ENCODE data around the gene HLA-B. TPM values are rescaled to one million over a fixed set of nuclear protein-coding genes. Genes with fewer than 3 reads are reported as not detected.

Gene HLA-B
- total RNA-seq, 1 experiment from 2014 or later = 55.4 TPM

- H3K9me2 ChIP-seq (replicated peaks; ENCODE audit: low read length) = no peaks in the 10 kb centered on the region
- no peak overlapping the region for H3K9ac ChIP-seq (ENCODE audit: low read length)
- intact Hi-C loops (cut with micrococcal nuclease) = no loop called here
- H3F3A ChIP-seq (ENCODE audit: low read length, unreplicated experiment) = no peaks in the 10 kb centered on the region
- ATAC-seq = no peak
- CTCF ChIA-PET = no interaction called here
- POLR2A ChIA-PET (ENCODE audit: unreplicated experiment) = no interaction called here
- peaks cover 10% of the 10 kb centered on the region for H3K4me1 ChIP-seq (ENCODE audit: insufficient read depth, low read length)
- no peaks in the 10 kb centered on the region for H3K79me2 ChIP-seq (ENCODE audit: low read length)
- no peaks in the 10 kb centered on the region for H3K9me3 ChIP-seq (ENCODE audit: low read length)
- no peak for DNase-seq
- H3K4me3 ChIP-seq (ENCODE audit: low read length) = no peak overlapping the region
- no peaks in the 10 kb centered on the region for H4K20me1 ChIP-seq (ENCODE audit: low read length)
- no peak overlapping the region for H3K4me2 ChIP-seq (ENCODE audit: low read length)
- H3K27me3 ChIP-seq (ENCODE audit: low read length) = peaks cover 6% of the 10 kb centered on the region; the same call in 1 of the 2 replicates
- no peaks in the 10 kb centered on the region for H3K36me3 ChIP-seq (ENCODE audit: low read depth, low read length)
- no peak overlapping the region for H3K27ac ChIP-seq (ENCODE audit: low read length)
- BruUV-seq (replicated peaks) = no TSS peak
- H2AFZ ChIP-seq (ENCODE audit: low read length) = no peak overlapping the region
- no peak for TF ChIP-seq EZH2 (IDR thresholded peaks at IDR 0.05; ENCODE audit: low read length, unreplicated experiment)
- no peak for TF ChIP-seq EZH2phosphoT487 (IDR thresholded peaks at IDR 0.05; ENCODE audit: borderline replicate concordance, low read length)
- no peak for TF ChIP-seq CTCF (conservative IDR thresholded peaks at IDR 0.05; ENCODE audit: low read depth, low read length)
Observed at GRCh38 chr6:31378062-31378720, 21.2 kb upstream of the HLA-B start.

GRCh38 chr6:31377029-31377428 is 20.1 kb upstream of the HLA-B start:
- Histone ChIP-seq H3K4me3 (ENCODE audit: low read length) (no peak overlapping the region), H4K20me1 (ENCODE audit: low read length) (no peaks in the 10 kb centered on the region), H3K9me2 (replicated peaks; ENCODE audit: low read length) (no peaks in the 10 kb centered on the region), H3K27me3 (ENCODE audit: low read length) (peaks cover 6% of the 10 kb centered on the region; the same call in 1 of the 2 replicates), H3K9me3 (ENCODE audit: low read length) (peaks cover 8% of the 10 kb centered on the region; the same call in 1 of the 2 replicates), H3K4me2 (ENCODE audit: low read length) (no peak overlapping the region), H3K9ac (ENCODE audit: low read length) (no peak overlapping the region), H3K4me1 (ENCODE audit: insufficient read depth, low read length) (peaks cover 10% of the 10 kb centered on the region), H3K79me2 (ENCODE audit: low read length) (no peaks in the 10 kb centered on the region), H2AFZ (ENCODE audit: low read length) (no peak overlapping the region), H3K27ac (ENCODE audit: low read length) (no peak overlapping the region), H3F3A (ENCODE audit: low read length, unreplicated experiment) (no peaks in the 10 kb centered on the region), H3K36me3 (ENCODE audit: low read depth, low read length) (peaks cover under 1% of the 10 kb centered on the region; the same call in 1 of the 2 replicates)
- DNase-seq (no peak), ATAC-seq (no peak)
- intact Hi-C loops (cut with micrococcal nuclease) = no loop called here
- CTCF ChIA-PET = no interaction called here
- POLR2A ChIA-PET (ENCODE audit: unreplicated experiment) = no interaction called here
- BruUV-seq (replicated peaks) = no TSS peak
- TF ChIP-seq EZH2 (IDR thresholded peaks at IDR 0.05; ENCODE audit: low read length, unreplicated experiment) (no peak), EZH2phosphoT487 (IDR thresholded peaks at IDR 0.05; ENCODE audit: borderline replicate concordance, low read length) (no peak), CTCF (conservative IDR thresholded peaks at IDR 0.05; ENCODE audit: low read depth, low read length) (no peak)

- Histone ChIP-seq H3K27me3 (ENCODE audit: low read length) (peaks cover 6% of the 10 kb centered on the region; the same call in 1 of the 2 replicates), H3K9me2 (replicated peaks; ENCODE audit: low read length) (no peaks in the 10 kb centered on the region), H2AFZ (ENCODE audit: low read length) (no peak overlapping the region), H4K20me1 (ENCODE audit: low read length) (no peaks in the 10 kb centered on the region), H3K9me3 (ENCODE audit: low read length) (peaks cover 10% of the 10 kb centered on the region; the same call in 1 of the 2 replicates), H3K4me1 (ENCODE audit: insufficient read depth, low read length) (peaks cover 10% of the 10 kb centered on the region), H3K27ac (ENCODE audit: low read length) (no peak overlapping the region), H3F3A (ENCODE audit: low read length, unreplicated experiment) (no peaks in the 10 kb centered on the region), H3K4me3 (ENCODE audit: low read length) (no peak overlapping the region), H3K9ac (ENCODE audit: low read length) (no peak overlapping the region), H3K4me2 (ENCODE audit: low read length) (no peak overlapping the region), H3K79me2 (ENCODE audit: low read length) (no peaks in the 10 kb centered on the region), H3K36me3 (ENCODE audit: low read depth, low read length) (peaks cover 2% of the 10 kb centered on the region; the same call in 1 of the 2 replicates)
- intact Hi-C loops (cut with micrococcal nuclease) = no loop called here
- DNase-seq (no peak), ATAC-seq (no peak)
- ChIA-PET POLR2A (ENCODE audit: unreplicated experiment) (no interaction called here), CTCF (no interaction called here)
- no peak for TF ChIP-seq EZH2phosphoT487 (IDR thresholded peaks at IDR 0.05; ENCODE audit: borderline replicate concordance, low read length)
- no peak for TF ChIP-seq EZH2 (IDR thresholded peaks at IDR 0.05; ENCODE audit: low read length, unreplicated experiment)
- no peak for TF ChIP-seq CTCF (conservative IDR thresholded peaks at IDR 0.05; ENCODE audit: low read depth, low read length)
- BruUV-seq (replicated peaks) = no TSS peak
Observed at GRCh38 chr6:31375699-31376098, 18.7 kb upstream of the HLA-B start.

Measured in PC-3 (cell line).